K562 (cell line): ENCODE results near the gene ITSN1.

Source experiments
- CTCF ChIP-seq, 3 experiments: IDR thresholded peaks in 2 of 3; conservative IDR thresholded peaks in 1 of 3; 2 replicates each; pipeline ENCODE4 v1.5.1; 2011 to 2012; ENCODE audit warnings: low read length in 3 of 3, mild to moderate bottlenecking in 3 of 3, control low read depth in 2 of 3, improper control_type of control experiment in 1 of 3, inconsistent platforms in 1 of 3, low read depth in 1 of 3, mixed read lengths in 1 of 3, moderate library complexity in 1 of 3; ENCODE audit not compliant: insufficient read depth in 2 of 3
- GABPB1 ChIP-seq: sonication (generic); formaldehyde crosslinking; IDR thresholded peaks from 2 replicates; pipeline ENCODE4 v1.8.0; 2022; ENCODE audit warnings: mild to moderate bottlenecking, missing genetic modification reagents
- RCOR1 ChIP-seq, 2 experiments: IDR thresholded peaks; 2 replicates each; pipeline ENCODE4 v1.6.1; 2012; ENCODE audit warnings: low read depth in 2 of 2, low read length in 2 of 2, borderline replicate concordance in 1 of 2, improper control_type of control experiment in 1 of 2
- REST ChIP-seq, 2 experiments: fragments of 450-650 bp; formaldehyde crosslinking in 1 of 2; IDR thresholded peaks; 2 replicates each; pipeline versions ENCODE4 v1.4.0 to v1.6.1; 2014 to 2020; ENCODE audit warnings: mild to moderate bottlenecking in 2 of 2, borderline replicate concordance in 1 of 2, low read depth in 1 of 2
- ZBTB1 ChIP-seq: sonication (generic); formaldehyde crosslinking; IDR thresholded peaks from 2 replicates; pipeline ENCODE4 v1.8.1; 2023; ENCODE audit warnings: missing genetic modification reagents, low read depth, mild to moderate bottlenecking, borderline replicate concordance
- TF ChIP-seq, protein P1 (sequence below), 2 experiments: IDR thresholded peaks; 2 replicates each; pipeline ENCODE4 v1.6.1; 2011; ENCODE audit warnings: borderline replicate concordance in 1 of 2, control low read depth in 1 of 2, low read depth in 1 of 2, low read length in 1 of 2, mild to moderate bottlenecking in 1 of 2, mixed read lengths in 1 of 2, moderate library complexity in 1 of 2; ENCODE audit not compliant: insufficient read depth in 1 of 2, insufficient read length in 1 of 2, poor library complexity in 1 of 2, severe bottlenecking in 1 of 2; ENCODE audit errors: extremely low read depth in 1 of 2
- TF ChIP-seq, protein P2 (sequence below): fragments of 250-450 bp; sonication (Bioruptor Pico); IDR thresholded peaks from 2 replicates; pipeline ENCODE4 v1.8.0; 2022; ENCODE audit warnings: inconsistent platforms

GRCh38 chr21:33875026-33875695, 232.9 kb downstream of the ITSN1 start:
- TF ChIP-seq ZBTB1 (CRISPR knock-in tag) (no peak), RCOR1 (IDR thresholded peaks at IDR 0.05; ENCODE audit: borderline replicate concordance in 1 of 2, low read depth in 2 of 2, low read length in 2 of 2) (no peak), GABPB1 (CRISPR knock-in tag) (no peak), REST (IDR thresholded peaks at IDR 0.05; ENCODE audit: borderline replicate concordance) (no peak), REST (CRISPR knock-in tag; IDR thresholded peaks at IDR 0.05; ENCODE audit: low read depth) (no peak), CTCF (IDR thresholded peaks at IDR 0.05 in 2 of 3, conservative IDR thresholded peaks at IDR 0.05 in 1 of 3; ENCODE audit: insufficient read depth in 2 of 3, low read depth in 1 of 3, low read length in 3 of 3) (no peak)
- TF ChIP-seq, protein P1, sequence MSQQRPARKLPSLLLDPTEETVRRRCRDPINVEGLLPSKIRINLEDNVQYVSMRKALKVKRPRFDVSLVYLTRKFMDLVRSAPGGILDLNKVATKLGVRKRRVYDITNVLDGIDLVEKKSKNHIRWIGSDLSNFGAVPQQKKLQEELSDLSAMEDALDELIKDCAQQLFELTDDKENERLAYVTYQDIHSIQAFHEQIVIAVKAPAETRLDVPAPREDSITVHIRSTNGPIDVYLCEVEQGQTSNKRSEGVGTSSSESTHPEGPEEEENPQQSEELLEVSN (IDR thresholded peaks at IDR 0.05; ENCODE audit: borderline replicate concordance in 1 of 2, extremely low read depth in 1 of 2, insufficient read depth in 1 of 2, insufficient read length in 1 of 2, low read depth in 1 of 2, low read length in 1 of 2, poor library complexity in 1 of 2, severe bottlenecking in 1 of 2): no peak
- TF ChIP-seq, protein P2, sequence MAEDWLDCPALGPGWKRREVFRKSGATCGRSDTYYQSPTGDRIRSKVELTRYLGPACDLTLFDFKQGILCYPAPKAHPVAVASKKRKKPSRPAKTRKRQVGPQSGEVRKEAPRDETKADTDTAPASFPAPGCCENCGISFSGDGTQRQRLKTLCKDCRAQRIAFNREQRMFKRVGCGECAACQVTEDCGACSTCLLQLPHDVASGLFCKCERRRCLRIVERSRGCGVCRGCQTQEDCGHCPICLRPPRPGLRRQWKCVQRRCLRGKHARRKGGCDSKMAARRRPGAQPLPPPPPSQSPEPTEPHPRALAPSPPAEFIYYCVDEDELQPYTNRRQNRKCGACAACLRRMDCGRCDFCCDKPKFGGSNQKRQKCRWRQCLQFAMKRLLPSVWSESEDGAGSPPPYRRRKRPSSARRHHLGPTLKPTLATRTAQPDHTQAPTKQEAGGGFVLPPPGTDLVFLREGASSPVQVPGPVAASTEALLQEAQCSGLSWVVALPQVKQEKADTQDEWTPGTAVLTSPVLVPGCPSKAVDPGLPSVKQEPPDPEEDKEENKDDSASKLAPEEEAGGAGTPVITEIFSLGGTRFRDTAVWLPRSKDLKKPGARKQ (CRISPR knock-in tag): no peak
